SK-N-SH treated with all-trans-retinoic acid at 6 μM for 48 hours (cell line): ENCODE results near the gene C9.

Experiments used
- BACH2 ChIP-seq: fragments of 250-450 bp; sonication (Bioruptor Pico); IDR thresholded peaks from 2 replicates; pipeline ENCODE4 v1.9.0; 2021; ENCODE audit warnings: mild to moderate bottlenecking, borderline replicate concordance
- ESRRG ChIP-seq: fragments of 250-450 bp; sonication (Bioruptor Pico); IDR thresholded peaks from 2 replicates; pipeline ENCODE4 v1.6.1; 2021; ENCODE audit warnings: mild to moderate bottlenecking
- SNAI2 ChIP-seq: fragments of 250-450 bp; sonication (Bioruptor Pico); IDR thresholded peaks from 2 replicates; pipeline ENCODE4 v1.5.0; 2020; ENCODE audit warnings: mild to moderate bottlenecking, moderate library complexity
- ZC3H10 ChIP-seq: fragments of 250-450 bp; sonication (Bioruptor Pico); IDR thresholded peaks from 2 replicates; pipeline ENCODE4 v1.5.1; 2021; ENCODE audit warnings: mild to moderate bottlenecking, moderate library complexity
- ZFP30 ChIP-seq: fragments of 450-650 bp; formaldehyde crosslinking; IDR thresholded peaks from 2 replicates; pipeline ENCODE4 v1.5.0; 2022; ENCODE audit warnings: mild to moderate bottlenecking, moderate library complexity
- TF ChIP-seq, protein P1 (sequence below): fragments of 250-450 bp; sonication (Bioruptor Pico); IDR thresholded peaks from 2 replicates; pipeline ENCODE4 v1.8.0; 2020; ENCODE audit warnings: mild to moderate bottlenecking, moderate library complexity, borderline replicate concordance

DNA sequence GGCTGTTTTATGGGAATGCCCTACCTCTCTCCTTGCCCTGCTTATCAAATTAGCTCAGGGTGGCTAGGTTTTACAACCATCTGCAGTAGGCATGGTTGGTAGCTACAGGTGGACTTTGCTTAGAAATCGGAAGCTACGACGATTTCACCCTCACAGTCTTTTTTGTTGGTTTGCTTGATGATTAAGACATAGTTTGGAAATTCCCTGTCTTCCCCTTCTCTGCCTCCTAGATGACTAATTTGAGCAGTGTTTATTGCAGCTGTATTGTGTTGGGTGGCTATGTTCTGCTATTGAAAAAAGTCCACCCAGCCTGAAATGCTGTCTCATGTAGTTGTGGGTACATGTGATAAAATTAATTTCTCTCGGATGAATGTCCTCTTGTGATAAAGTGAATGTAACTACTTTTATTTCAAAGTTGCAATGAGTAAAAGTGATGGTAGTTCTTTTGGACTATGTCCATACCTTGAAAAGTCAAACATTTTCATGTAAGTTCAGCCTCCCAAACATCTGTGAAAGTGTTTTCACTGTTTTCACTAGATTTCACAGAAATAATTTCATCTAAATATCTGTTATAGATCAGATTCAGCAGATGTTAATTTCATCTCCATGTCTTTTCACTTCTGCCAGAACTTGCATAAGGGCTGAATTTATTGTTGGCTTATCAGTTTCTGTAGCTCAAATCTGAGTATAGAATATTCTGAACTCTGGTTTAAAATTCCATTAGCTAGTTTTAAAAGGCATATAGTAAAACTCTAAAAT, 107.6 kb downstream of the C9 start:
- TF ChIP-seq ZFP30 (CRISPR knock-in tag) (no peak), BACH2 (CRISPR knock-in tag) (no peak), SNAI2 (CRISPR knock-in tag) (no peak), ESRRG (CRISPR knock-in tag) (no peak), ZC3H10 (no peak)
- TF ChIP-seq, protein P1, sequence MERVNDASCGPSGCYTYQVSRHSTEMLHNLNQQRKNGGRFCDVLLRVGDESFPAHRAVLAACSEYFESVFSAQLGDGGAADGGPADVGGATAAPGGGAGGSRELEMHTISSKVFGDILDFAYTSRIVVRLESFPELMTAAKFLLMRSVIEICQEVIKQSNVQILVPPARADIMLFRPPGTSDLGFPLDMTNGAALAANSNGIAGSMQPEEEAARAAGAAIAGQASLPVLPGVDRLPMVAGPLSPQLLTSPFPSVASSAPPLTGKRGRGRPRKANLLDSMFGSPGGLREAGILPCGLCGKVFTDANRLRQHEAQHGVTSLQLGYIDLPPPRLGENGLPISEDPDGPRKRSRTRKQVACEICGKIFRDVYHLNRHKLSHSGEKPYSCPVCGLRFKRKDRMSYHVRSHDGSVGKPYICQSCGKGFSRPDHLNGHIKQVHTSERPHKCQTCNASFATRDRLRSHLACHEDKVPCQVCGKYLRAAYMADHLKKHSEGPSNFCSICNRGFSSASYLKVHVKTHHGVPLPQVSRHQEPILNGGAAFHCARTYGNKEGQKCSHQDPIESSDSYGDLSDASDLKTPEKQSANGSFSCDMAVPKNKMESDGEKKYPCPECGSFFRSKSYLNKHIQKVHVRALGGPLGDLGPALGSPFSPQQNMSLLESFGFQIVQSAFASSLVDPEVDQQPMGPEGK (CRISPR knock-in tag), result no peak
